Hematopoietic multipotent progenitor cell treated with erythropoietin and hydrocortisone succinate and interleukin-3 and kit ligand, for 17 days (in vitro differentiated cells): ENCODE measurements around the gene VASN.
"Not testable (repeated sequence)": the region's sequence is repeated elsewhere in the genome, so short reads cannot be mapped to it uniquely, and the experiment has no call there.

Experiments
- DNase-seq: peaks from one replicate; pipeline ENCODE4 v3.0.0-alpha.2; 2015; ENCODE audit warnings: low spot score

Gene VASN

GRCh38 chr16:4385066-4385788 lies 13.6 kb downstream of the VASN start:
- no peak for DNase-seq

- DNase-seq, result no peak
Observed at GRCh38 chr16:4385789-4386450, 14.3 kb downstream of the VASN start.

- DNase-seq, result no peak
Observed at GRCh38 chr16:4386451-4386805, 14.8 kb downstream of the VASN start.

- DNase-seq, result no peak
Observed at GRCh38 chr16:4386951-4387565, 15.4 kb downstream of the VASN start.

- DNase-seq, result no peak
Observed at GRCh38 chr16:4387781-4388180, 16.1 kb downstream of the VASN start.

- no peak for DNase-seq
Observed at GRCh38 chr16:4388271-4389021, 16.8 kb downstream of the VASN start.

- DNase-seq, result no peak
Observed at GRCh38 chr16:4389051-4389955, 17.7 kb downstream of the VASN start.

GRCh38 chr16:4390266-4391260 lies 18.9 kb downstream of the VASN start:
- DNase-seq, result no peak

GRCh38 chr16:4391631-4392381 lies 20.2 kb downstream of the VASN start:
- DNase-seq, result no peak

- no peak for DNase-seq
Observed at GRCh38 chr16:4392382-4393239, 21.0 kb downstream of the VASN start.

- DNase-seq, result no peak
Observed at GRCh38 chr16:4393240-4393600, 21.6 kb downstream of the VASN start.

GRCh38 chr16:4393850-4394249 lies 22.2 kb downstream of the VASN start:
- not testable (repeated sequence) for DNase-seq

- DNase-seq, result no peak
Observed at GRCh38 chr16:4395055-4395726, 23.5 kb downstream of the VASN start.

GRCh38 chr16:4399001-4399730 lies 27.5 kb downstream of the VASN start:
- no peak for DNase-seq

GRCh38 chr16:4401094-4401501 lies 29.4 kb downstream of the VASN start:
- DNase-seq, result no peak

- no peak for DNase-seq
Observed at GRCh38 chr16:4401510-4401909, 29.9 kb downstream of the VASN start.

- peak; percentile 75 for DNase-seq
Observed at GRCh38 chr16:4402439-4403132, 30.9 kb downstream of the VASN start.
